ENCODE measurements around the gene RDH13.
"Not testable (repeated sequence)": the region's sequence is repeated elsewhere in the genome, so short reads cannot be mapped to it uniquely, and the experiment has no call there.

RDH13 gene

DNA sequence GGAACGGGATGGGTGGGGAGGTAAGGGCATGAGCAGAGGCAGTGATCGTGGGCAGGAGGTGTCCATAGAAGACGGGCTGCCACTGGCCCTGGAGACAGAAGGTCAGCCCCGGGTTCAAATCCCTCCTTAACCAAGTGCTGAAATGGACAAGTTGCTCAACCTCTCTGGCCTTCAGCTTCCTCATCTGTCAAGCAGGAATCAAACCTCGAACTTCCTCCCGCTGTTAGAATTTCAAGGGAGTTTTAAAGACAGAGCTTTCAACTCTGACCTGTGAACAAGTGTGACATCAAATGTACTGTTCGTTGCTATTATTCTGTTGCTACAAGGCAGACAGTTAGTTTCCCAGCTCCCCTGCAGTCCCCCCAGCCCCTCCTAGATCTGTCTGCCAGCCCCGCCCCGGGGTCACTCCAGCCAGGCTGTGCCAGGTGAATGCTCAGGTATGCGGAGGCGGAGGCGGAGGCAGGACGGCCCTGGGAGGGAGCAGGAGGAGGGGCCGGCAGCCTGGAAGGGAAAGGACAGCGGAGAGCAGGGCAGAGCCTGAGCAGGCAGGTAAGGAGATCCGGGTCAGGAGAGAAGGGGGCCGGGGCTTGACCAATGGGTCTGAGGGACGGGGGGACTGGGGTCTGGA, 12.5 kb upstream of the RDH13 start, which contains the start of gene EPS8L1:
Gene EPS8L1 (plus strand): TSS at position 499 of the 628 bp plus-strand sequence. CDS start 576 bp downstream, outside the sequence.
- FAIRE-seq, result no peak

GRCh38 chr19:55071913-55072312, 9.0 kb upstream of the RDH13 start:
- no peak for FAIRE-seq

DNA sequence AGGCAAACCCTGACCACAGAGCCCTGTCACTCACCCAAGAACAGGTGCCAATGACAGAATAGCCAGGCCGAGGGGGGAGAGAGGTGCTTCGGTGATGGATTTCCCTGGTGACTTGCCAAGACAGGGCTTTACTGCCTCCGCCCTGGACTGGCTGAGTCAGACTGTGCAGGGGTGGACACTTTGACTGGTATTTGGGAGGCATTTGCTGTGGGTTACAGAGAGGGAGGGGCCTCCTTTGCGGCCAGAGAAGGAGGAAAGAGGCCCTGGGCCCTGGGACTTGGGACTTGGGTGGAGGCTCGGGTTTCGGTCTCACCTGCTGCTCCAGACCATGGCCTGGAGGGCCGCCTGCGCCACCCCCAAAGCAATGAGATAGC, 8.2 kb upstream of the RDH13 start:
- FAIRE-seq, result no peak

GRCh38 chr19:55070466-55071128, 7.6 kb upstream of the RDH13 start:
- FAIRE-seq, result no peak

GRCh38 chr19:55069865-55070197, 6.9 kb upstream of the RDH13 start:
- FAIRE-seq, result no peak

DNA sequence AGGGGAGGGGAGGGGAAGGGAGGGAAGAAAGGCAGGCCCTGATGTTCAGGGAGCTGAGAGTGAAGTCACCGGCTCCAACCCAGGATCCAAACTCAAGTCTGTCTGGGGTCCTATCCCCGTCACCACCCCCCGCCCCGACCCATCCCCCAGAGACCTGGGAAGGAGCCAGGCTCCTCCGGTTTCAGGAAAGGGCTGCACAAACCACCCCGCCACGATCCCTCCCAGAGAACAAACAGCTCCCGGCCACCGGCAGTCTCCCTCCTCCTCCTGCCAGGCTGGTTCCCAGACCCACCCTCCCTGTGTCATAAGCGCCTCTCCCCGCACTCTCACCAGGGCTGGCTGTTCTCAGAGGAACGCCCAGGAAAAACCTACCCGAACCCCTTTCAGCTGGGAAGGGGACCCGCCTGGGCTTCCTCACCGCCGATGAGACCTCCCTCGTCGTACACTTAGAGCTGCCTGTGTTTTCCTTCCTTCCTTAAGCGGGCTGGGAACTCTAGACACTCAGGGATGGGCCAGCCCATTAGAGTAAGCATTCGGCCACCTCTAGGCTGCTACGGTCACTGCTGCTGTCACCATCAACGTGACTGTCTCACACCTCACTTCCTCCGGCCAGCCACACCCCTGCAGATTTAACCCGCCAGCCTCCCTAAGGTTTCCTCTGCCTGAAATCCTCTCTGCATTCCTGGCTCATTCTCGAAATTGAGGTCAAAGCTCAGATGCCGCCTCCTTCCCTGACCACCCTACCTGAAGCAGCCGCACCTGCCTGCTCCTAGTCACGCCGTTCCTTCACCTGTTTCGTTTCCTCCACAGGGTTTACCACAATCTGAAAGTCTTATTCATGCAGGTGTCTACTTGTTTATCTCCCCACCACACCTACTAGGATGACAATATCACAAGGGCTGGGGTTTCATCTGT, 6.3 kb upstream of the RDH13 start:
- no peak for FAIRE-seq

DNA sequence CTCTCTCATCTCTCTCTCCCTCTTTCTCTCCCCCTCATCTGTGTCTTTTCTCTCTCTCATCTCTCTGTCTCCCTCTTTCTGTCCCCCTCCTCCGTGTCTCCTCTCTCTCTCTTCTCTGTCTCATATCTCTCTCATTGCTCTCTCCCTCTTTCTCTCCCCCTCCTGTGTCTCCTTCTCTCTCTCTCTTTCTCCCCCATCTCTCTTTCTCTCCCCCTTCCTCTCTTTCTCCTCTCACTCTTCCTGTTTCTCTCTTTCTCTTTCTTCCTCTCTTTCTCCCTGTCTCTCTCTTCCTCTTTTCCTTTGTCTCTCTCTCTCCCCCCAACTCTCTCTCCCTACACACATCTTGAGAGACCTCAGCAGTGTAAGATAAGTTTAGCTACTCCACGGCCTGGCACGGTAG, 4.9 kb upstream of the RDH13 start:
- FAIRE-seq, result no peak

- no peak for FAIRE-seq
Measured at GRCh38 chr19:55066107-55066709, 3.3 kb upstream of the RDH13 start.

DNA sequence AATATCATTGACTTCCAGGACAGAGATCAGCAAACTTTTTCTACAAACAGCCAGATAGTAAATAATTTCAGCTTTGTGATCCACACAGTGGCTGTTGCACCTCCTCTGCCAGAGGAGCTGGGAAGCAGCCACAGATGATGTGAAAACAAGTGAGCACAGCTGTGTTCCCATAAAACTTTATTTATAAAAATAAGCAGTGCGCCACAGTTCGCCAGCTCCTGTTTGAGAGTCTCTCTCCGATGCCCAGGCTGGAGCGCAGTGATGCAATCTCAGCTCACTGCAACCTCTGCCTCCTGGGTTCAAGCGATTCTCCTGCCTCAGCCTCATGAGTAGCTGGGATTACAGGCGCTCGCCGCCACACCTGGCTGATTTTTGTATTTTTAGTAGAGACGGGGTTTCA, 2.6 kb upstream of the RDH13 start:
- not testable (repeated sequence) for FAIRE-seq

DNA sequence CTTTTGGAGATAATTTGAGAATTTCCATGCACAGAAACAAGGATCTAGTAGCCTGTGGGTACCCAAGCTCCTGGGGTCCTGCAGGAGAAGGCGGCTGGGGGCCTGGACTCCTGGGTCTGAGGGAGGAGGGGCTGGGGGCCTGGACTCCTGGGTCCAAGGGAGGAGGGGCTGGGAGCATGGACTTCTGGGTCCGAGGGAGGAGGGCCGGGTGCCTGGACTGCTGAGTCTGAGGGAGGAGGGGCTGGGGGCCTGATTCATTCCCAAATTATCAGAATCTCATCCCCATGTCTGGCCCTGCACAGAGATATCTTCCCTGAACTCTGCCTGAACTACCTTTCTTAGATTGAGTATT, 520 bp upstream of the RDH13 start:
- FAIRE-seq, result no peak

DNA sequence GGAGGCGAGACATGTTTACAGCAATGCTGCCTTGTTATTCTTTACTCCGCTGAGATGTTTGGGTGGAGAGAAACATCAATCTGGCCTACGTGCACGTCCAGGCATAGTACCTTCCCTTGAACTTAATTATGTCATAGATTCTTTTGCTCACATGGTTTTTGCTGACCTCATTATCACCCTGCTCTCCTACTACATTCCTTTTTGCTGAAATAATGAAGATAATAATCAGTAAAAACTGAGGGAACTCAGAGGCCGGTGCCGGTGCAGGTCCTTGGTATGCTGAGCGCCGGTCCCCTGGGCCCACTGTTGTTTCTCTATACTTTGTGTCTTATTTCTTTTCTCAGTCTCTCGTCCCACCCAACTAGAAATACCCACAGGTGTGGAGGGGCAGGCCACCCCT, 2.7 kb downstream of the RDH13 start:
- FAIRE-seq, result not testable (repeated sequence)

DNA sequence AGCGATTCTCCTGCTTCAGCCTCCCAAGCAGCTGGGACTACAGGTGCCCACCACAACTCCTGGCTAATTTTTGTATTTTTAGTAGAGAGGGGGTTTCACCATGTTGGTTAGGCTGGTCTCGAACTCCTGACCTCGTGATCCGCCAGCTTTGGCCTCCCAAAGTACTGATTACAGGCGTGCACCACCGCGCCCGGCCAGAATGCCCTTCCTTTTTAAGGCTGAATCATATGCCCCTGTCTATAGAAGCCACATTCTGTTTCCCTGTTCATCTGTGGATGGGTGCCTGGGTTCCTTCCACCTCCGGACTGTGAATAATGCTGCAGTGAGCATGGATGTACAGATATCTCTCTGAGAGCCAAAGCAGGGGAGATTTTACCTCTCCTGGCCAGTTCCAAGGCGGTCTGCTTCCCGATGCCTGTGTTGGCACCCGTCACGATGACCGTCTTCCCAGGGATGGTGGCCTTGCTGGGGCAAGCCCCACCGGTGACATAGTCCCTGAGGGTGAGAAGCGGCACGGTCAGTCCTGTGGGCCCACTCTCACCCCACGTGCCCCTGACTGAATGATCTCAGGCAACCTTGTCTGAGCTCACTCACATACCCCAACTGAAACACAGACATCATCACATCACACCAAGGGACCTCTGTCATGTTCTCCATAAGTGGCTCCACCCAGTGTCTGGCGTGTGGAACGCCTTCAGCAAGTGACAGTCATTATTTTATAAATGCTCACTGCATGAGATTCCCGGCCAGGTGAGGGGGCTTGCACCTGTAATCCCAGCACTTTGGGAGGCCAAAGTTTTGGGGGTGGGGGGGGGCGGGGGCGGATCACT, 4.0 kb downstream of the RDH13 start:
- no peak for FAIRE-seq

GRCh38 chr19:55056827-55057226, 6.1 kb downstream of the RDH13 start:
- no peak for FAIRE-seq

GRCh38 chr19:55053735-55054134, 9.2 kb downstream of the RDH13 start:
- no peak for FAIRE-seq

GRCh38 chr19:55050749-55051532, 12.0 kb downstream of the RDH13 start:
- FAIRE-seq, result no peak

DNA sequence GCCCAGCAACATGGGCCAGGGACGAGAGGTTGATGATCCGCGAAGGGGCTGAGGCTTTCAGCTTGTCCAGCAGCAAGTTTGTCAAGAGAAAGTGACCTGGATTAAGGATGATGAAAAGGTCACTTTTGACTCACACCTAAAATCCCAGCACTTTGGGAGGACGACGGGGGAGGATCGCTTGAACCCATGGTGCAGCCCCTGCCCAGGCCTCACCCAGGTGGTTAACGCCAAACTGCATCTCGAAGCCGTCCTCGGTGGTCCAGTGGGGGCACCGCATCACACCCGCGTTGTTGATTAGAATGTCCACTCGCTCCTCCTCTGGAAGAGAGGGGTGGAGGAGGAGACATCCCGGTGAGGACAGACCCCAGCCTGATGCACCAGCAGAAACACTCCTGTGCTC, 14.5 kb downstream of the RDH13 start:
- no peak for FAIRE-seq

GRCh38 chr19:55047951-55048350, 15.0 kb downstream of the RDH13 start:
- no peak for FAIRE-seq

- no peak for FAIRE-seq
Measured at GRCh38 chr19:55046975-55047622, 15.8 kb downstream of the RDH13 start.

GRCh38 chr19:55044771-55045716, 17.9 kb downstream of the RDH13 start:
- FAIRE-seq, result no peak

- no peak for FAIRE-seq
Measured at GRCh38 chr19:55044286-55044685, 18.7 kb downstream of the RDH13 start.

Measured in G401.6 (cell line).